GM23338 (cell line): ENCODE data around the gene CABP4. TPM values are rescaled to one million over a fixed set of nuclear protein-coding genes. Genes with fewer than 3 reads are reported as not detected.

Source experiments
- ATAC-seq: fragments of 200-7000 bp; cut with Tn5 transposase; 3 replicates; pipeline ENCODE4 v1.9.1; 2020
- DNase-seq: peaks from one replicate; pipeline ENCODE4 v3.0.0-alpha.2; 2015; ENCODE audit warnings: low spot score
- H2AFZ ChIP-seq: fragments of 200-600 bp; sonication (generic); 2 replicates; pipeline ENCODE4 v1.8.0; 2016; ENCODE audit warnings: antibody characterized with exemption, mild to moderate bottlenecking, moderate library complexity
- H3F3A ChIP-seq: fragments of 200-600 bp; sonication (generic); replicated peaks from 2 replicates; pipeline ENCODE4 v1.8.0; 2017; ENCODE audit warnings: antibody characterized with exemption, mixed run types, low read depth
- H3K27ac ChIP-seq: fragments of 200-600 bp; sonication (generic); 2 replicates; pipeline ENCODE4 v1.6.1; 2016; ENCODE audit warnings: low read depth
- H3K27me3 ChIP-seq: fragments of 200-600 bp; sonication (generic); 2 replicates; pipeline ENCODE4 v1.8.0; 2016; ENCODE audit warnings: mild to moderate bottlenecking, mixed run types, moderate library complexity; ENCODE audit not compliant: insufficient read depth
- H3K36me3 ChIP-seq: fragments of 200-600 bp; sonication (generic); 2 replicates; pipeline ENCODE4 v1.8.0; 2016; ENCODE audit warnings: mild to moderate bottlenecking; ENCODE audit not compliant: insufficient read depth
- H3K4me1 ChIP-seq: fragments of 200-600 bp; sonication (generic); 2 replicates; pipeline ENCODE4 v1.8.0; 2016; ENCODE audit warnings: mild to moderate bottlenecking, moderate library complexity; ENCODE audit not compliant: insufficient read depth
- H3K4me2 ChIP-seq: fragments of 200-600 bp; sonication (generic); 2 replicates; pipeline ENCODE4 v1.7.1; 2017; ENCODE audit warnings: mixed run types
- H3K4me3 ChIP-seq: fragments of 200-600 bp; sonication (generic); 2 replicates; pipeline ENCODE4 v1.6.1; 2016; ENCODE audit warnings: mixed run types
- H3K79me2 ChIP-seq: fragments of 200-600 bp; sonication (generic); replicated peaks from 2 replicates; pipeline ENCODE4 v1.8.0; 2017; ENCODE audit warnings: mild to moderate bottlenecking; ENCODE audit not compliant: insufficient read depth
- H3K9me2 ChIP-seq: fragments of 200-600 bp; sonication (generic); 2 replicates; pipeline ENCODE4 v1.8.0; 2017; ENCODE audit not compliant: insufficient read depth
- H4K20me1 ChIP-seq: fragments of 200-600 bp; sonication (generic); replicated peaks from 2 replicates; pipeline ENCODE4 v1.8.0; 2017; ENCODE audit warnings: mild to moderate bottlenecking; ENCODE audit not compliant: insufficient read depth
- H3K27ac Mint-ChIP-seq: 2 replicates; pipeline ENCODE4 v1.8.0; 2020; ENCODE audit warnings: inconsistent platforms, mild to moderate bottlenecking, moderate library complexity, mixed read lengths
- H3K27me3 Mint-ChIP-seq: 3 replicates; pipeline ENCODE4 v1.8.0; 2022; ENCODE audit warnings: low read depth, mild to moderate bottlenecking, moderate library complexity, mixed read lengths, inconsistent platforms; ENCODE audit not compliant: insufficient read depth, poor library complexity
- H3K36me3 Mint-ChIP-seq: 3 replicates; pipeline ENCODE4 v1.8.0; 2021; ENCODE audit warnings: low read depth, mild to moderate bottlenecking, inconsistent platforms, moderate library complexity, mixed read lengths
- H3K4me1 Mint-ChIP-seq: 3 replicates; pipeline ENCODE4 v1.8.0; 2020; ENCODE audit warnings: mild to moderate bottlenecking, inconsistent platforms, mixed read lengths
- H3K4me3 Mint-ChIP-seq: 3 replicates; pipeline ENCODE4 v1.8.0; 2021; ENCODE audit warnings: moderate library complexity, mild to moderate bottlenecking, inconsistent platforms, mixed read lengths
- H3K9me3 Mint-ChIP-seq: 3 replicates; pipeline ENCODE4 v1.8.0; 2020; ENCODE audit warnings: moderate library complexity, mild to moderate bottlenecking, inconsistent platforms, mixed read lengths
- CREB1 ChIP-seq: fragments of 250-450 bp; sonication (Bioruptor Pico); IDR thresholded peaks from 2 replicates; pipeline ENCODE4 v1.5.0; 2020; ENCODE audit warnings: low read depth, mild to moderate bottlenecking, moderate library complexity
- EZH2phosphoT487 ChIP-seq: fragments of 200-600 bp; sonication (generic); IDR thresholded peaks from one replicate; pipeline ENCODE4 v1.8.1; 2018; ENCODE audit warnings: antibody characterized with exemption; ENCODE audit not compliant: unreplicated experiment
- JUNB ChIP-seq: IDR thresholded peaks from one replicate; pipeline ENCODE4 v1.6.1; 2016; ENCODE audit warnings: antibody characterized with exemption; ENCODE audit not compliant: unreplicated experiment
- ZNF114 ChIP-seq: fragments of 250-450 bp; sonication (Bioruptor Pico); IDR thresholded peaks from 2 replicates; pipeline ENCODE4 v1.5.0; 2020; ENCODE audit warnings: mild to moderate bottlenecking, moderate library complexity
- ZNF331 ChIP-seq: fragments of 250-450 bp; sonication (Bioruptor Pico); IDR thresholded peaks from 2 replicates; pipeline ENCODE4 v1.5.0; 2020; ENCODE audit warnings: low read depth, mild to moderate bottlenecking, moderate library complexity
- polyA plus RNA-seq: library from polyadenylated mRNA; unstranded; fragments of >200 nt; fragmentation: Nextera tagmentation; extraction: Ambion mirVana; gene quantifications from 2 replicates; pipeline ENCODE4 v1.2.1, GENCODE V29; 2016
- total RNA-seq: library from RNA; depleted of rRNA; stranded (reverse); fragments of >200 nt; shearing (Covaris generic); gene quantifications from 2 replicates; pipeline ENCODE4 v1.2.3, GENCODE V29; 2014
- TF ChIP-seq, protein P1 (sequence below), 2 experiments: fragments of 200-600 bp in 1 of 2; sonication (generic) in 1 of 2; conservative IDR thresholded peaks; 2 replicates each; pipeline versions ENCODE4 v1.5.1 to v1.6.1; 2016 to 2017; ENCODE audit warnings: antibody characterized with exemption in 2 of 2, low read depth in 2 of 2, mild to moderate bottlenecking in 2 of 2, moderate library complexity in 1 of 2
- TF ChIP-seq, protein P2 (sequence below): fragments of 250-450 bp; sonication (Bioruptor Pico); IDR thresholded peaks from 2 replicates; pipeline ENCODE4 v1.5.0; 2020; ENCODE audit warnings: mild to moderate bottlenecking, moderate library complexity

CABP4 gene
- total and polyA plus RNA-seq, 2 experiments from 2014 or later = 0.28 TPM; not detected in 1

DNA sequence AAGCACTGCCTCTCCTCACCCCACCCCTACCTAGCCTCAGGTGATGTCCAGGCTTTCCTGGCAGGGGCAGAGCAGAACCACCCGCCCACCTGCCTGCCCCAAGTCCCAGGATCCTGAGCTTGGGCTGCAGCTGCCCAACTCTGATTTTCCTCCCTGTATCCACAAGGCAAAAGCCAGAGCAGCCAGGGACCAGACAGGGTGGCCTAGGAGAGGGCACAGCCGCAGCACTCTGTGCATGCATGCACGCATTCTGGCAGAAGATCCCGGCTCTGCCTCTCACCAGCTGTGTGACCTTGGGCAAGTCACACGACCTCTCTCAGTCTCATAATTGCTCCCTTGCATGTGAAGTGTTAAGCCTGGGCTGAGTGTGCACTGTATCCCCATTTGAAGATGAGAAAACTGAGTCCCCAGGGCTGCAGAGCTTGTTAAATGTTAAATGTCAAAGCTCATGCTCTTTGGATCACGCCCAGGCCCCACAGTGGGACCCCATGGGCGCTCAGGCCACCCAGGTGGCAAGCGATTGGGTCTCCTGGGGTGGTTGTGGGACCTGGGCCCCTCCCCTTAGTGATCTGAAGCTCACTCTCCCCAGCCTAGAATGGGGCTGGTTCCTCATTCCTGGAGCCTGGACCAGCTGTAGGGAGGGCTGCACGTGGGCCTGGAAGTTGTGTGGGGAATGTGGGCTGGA is 42.5 kb upstream of the CABP4 start:
- Histone ChIP-seq H3K4me1 (peaks cover 15% of the 10 kb centered on the region; the same call in 1 of the 2 replicates), H4K20me1 (no peaks in the 10 kb centered on the region), H2AFZ (no peak overlapping the region), H3F3A (no peaks in the 10 kb centered on the region), H3K4me2 (no peak overlapping the region), H3K9me2 (no peaks in the 10 kb centered on the region), H3K4me3 (no peak overlapping the region), H3K79me2 (no peaks in the 10 kb centered on the region), H3K27me3 (peaks cover 11% of the 10 kb centered on the region; the same call in 1 of the 2 replicates), H3K36me3 (no peaks in the 10 kb centered on the region), H3K27ac (no peak overlapping the region)
- Mint-ChIP-seq H3K4me3 (no peak overlapping the region), H3K9me3 (no peaks in the 10 kb centered on the region), H3K27ac (no peak overlapping the region), H3K27me3 (peaks cover 33% of the 10 kb centered on the region), H3K36me3 (no peaks in the 10 kb centered on the region), H3K4me1 (peaks cover 29% of the 10 kb centered on the region)
- DNase-seq (no peak), ATAC-seq (no peak)
- TF ChIP-seq, protein P1, sequence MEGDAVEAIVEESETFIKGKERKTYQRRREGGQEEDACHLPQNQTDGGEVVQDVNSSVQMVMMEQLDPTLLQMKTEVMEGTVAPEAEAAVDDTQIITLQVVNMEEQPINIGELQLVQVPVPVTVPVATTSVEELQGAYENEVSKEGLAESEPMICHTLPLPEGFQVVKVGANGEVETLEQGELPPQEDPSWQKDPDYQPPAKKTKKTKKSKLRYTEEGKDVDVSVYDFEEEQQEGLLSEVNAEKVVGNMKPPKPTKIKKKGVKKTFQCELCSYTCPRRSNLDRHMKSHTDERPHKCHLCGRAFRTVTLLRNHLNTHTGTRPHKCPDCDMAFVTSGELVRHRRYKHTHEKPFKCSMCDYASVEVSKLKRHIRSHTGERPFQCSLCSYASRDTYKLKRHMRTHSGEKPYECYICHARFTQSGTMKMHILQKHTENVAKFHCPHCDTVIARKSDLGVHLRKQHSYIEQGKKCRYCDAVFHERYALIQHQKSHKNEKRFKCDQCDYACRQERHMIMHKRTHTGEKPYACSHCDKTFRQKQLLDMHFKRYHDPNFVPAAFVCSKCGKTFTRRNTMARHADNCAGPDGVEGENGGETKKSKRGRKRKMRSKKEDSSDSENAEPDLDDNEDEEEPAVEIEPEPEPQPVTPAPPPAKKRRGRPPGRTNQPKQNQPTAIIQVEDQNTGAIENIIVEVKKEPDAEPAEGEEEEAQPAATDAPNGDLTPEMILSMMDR (conservative IDR thresholded peaks at IDR 0.05; ENCODE audit: low read depth in 2 of 2) = no peak
- TF ChIP-seq, protein P2, sequence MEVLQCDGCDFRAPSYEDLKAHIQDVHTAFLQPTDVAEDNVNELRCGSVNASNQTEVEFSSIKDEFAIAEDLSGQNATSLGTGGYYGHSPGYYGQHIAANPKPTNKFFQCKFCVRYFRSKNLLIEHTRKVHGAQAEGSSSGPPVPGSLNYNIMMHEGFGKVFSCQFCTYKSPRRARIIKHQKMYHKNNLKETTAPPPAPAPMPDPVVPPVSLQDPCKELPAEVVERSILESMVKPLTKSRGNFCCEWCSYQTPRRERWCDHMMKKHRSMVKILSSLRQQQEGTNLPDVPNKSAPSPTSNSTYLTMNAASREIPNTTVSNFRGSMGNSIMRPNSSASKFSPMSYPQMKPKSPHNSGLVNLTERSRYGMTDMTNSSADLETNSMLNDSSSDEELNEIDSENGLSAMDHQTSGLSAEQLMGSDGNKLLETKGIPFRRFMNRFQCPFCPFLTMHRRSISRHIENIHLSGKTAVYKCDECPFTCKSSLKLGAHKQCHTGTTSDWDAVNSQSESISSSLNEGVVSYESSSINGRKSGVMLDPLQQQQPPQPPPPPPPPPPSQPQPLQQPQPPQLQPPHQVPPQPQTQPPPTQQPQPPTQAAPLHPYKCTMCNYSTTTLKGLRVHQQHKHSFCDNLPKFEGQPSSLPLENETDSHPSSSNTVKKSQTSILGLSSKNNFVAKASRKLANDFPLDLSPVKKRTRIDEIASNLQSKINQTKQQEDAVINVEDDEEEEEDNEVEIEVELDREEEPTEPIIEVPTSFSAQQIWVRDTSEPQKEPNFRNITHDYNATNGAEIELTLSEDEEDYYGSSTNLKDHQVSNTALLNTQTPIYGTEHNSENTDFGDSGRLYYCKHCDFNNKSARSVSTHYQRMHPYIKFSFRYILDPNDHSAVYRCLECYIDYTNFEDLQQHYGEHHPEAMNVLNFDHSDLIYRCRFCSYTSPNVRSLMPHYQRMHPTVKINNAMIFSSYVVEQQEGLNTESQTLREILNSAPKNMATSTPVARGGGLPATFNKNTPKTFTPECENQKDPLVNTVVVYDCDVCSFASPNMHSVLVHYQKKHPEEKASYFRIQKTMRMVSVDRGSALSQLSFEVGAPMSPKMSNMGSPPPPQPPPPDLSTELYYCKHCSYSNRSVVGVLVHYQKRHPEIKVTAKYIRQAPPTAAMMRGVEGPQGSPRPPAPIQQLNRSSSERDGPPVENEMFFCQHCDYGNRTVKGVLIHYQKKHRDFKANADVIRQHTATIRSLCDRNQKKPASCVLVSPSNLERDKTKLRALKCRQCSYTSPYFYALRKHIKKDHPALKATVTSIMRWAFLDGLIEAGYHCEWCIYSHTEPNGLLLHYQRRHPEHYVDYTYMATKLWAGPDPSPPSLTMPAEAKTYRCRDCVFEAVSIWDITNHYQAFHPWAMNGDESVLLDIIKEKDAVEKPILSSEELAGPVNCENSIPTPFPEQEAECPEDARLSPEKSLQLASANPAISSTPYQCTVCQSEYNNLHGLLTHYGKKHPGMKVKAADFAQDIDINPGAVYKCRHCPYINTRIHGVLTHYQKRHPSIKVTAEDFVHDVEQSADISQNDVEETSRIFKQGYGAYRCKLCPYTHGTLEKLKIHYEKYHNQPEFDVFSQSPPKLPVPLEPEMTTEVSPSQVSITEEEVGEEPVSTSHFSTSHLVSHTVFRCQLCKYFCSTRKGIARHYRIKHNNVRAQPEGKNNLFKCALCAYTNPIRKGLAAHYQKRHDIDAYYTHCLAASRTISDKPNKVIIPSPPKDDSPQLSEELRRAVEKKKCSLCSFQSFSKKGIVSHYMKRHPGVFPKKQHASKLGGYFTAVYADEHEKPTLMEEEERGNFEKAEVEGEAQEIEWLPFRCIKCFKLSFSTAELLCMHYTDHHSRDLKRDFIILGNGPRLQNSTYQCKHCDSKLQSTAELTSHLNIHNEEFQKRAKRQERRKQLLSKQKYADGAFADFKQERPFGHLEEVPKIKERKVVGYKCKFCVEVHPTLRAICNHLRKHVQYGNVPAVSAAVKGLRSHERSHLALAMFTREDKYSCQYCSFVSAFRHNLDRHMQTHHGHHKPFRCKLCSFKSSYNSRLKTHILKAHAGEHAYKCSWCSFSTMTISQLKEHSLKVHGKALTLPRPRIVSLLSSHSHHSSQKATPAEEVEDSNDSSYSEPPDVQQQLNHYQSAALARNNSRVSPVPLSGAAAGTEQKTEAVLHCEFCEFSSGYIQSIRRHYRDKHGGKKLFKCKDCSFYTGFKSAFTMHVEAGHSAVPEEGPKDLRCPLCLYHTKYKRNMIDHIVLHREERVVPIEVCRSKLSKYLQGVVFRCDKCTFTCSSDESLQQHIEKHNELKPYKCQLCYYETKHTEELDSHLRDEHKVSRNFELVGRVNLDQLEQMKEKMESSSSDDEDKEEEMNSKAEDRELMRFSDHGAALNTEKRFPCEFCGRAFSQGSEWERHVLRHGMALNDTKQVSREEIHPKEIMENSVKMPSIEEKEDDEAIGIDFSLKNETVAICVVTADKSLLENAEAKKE (CRISPR knock-in tag) = no peak
- TF ChIP-seq CREB1 = no peak
- TF ChIP-seq ZNF114 = no peak
- TF ChIP-seq EZH2phosphoT487 = no peak
- no peak for TF ChIP-seq JUNB
- no peak for TF ChIP-seq ZNF331 (CRISPR knock-in tag)
